ENCODE measurements around the gene ECT2L. TPM values are rescaled to one million over a fixed set of nuclear protein-coding genes. Genes with fewer than 3 reads are reported as not detected.

ECT2L gene
- polyA plus RNA-seq (2014; cell fraction: cytosol; rRNA removed) = 0.02 TPM in 1 of 2 replicates, not detected in the other
- not detected in 2 replicates for polyA plus RNA-seq (2014; cell fraction: nucleus; rRNA removed)

DNA sequence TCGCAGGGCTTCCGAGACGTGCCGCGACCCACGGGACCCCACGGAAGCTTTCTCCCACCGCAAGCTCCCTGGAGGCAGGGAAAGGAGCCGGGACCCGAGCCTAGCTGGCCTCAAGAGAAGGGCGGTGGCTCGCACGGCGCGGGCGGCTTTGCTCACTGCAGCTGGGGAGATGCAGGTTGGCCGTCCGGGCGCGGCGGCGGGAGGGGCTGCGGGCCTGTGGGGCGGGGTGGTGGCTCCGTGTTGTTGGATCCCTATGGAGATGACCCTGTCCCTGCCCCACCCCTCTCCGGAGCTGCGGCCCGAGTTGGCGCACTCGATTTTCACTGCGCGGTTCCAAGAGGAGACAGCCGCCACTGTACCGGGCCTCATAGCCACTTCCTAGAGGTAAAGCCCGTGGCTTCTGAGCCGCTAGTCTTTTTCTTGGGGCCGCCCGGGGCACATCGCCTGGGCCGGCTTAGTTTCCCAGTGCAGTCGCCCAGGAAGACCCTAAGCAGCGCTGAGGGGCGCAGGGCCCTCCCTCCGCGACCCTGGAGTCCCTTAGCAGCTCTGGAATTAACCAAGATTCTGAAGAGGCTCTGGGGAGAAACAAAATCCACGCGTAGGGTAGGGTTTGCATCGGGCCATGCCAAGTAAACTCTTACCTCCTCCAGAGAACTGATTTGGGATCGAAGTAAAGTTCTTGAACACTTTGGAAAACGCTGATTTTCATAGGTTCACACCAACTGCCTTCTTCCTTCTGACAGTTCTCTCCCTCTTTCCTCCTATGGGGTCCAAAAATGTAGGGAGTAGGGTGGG is at the start of gene ECT2L:
ECT2L (plus strand) TSS at position 279 of the 795 bp plus-strand sequence. CDS start 17,188 bp downstream, outside the sequence.
- DNase-seq (ENCODE audit: low spot score) = no peak

DNA sequence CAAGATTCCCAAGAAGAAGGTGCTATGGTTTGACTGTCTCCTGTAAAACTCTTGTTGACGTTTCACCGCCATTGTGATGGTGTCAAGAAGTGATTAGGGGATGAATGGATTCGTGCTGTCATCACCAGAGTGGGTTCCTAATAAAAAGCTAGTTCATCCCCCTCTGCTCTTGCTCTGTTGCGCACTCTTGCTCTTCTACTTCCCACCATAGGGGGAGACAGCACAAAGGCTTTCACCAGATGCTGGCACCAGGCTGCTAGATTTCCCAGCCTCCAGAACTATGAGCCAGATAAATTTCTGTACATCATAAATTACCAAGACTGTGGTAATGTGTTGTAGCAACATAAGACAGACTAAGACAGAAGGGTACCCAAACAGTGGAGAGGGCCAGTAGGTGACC is 43.9 kb upstream of the ECT2L start:
- DNase-seq (ENCODE audit: low spot score) = no peak

DNA sequence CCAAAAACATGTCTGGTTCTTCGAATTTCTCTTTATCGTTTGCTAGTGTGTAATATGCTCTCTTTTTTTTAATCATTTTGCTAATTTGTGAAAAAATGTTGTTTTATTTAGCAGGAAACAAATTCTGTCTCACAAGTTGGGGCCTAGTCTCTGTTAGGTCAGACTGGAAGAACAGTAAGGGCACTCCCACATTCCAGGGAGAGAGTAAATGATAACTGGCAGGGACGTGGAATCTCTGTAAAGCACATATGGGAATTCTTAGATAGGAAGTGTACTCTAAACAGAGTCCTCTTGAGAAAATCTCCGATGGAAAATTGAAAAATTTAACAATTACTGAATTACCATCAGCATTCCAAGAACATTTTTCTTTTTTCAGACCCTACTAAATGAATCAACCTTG is 38.8 kb upstream of the ECT2L start:
- DNase-seq (ENCODE audit: low spot score) = no peak

DNA sequence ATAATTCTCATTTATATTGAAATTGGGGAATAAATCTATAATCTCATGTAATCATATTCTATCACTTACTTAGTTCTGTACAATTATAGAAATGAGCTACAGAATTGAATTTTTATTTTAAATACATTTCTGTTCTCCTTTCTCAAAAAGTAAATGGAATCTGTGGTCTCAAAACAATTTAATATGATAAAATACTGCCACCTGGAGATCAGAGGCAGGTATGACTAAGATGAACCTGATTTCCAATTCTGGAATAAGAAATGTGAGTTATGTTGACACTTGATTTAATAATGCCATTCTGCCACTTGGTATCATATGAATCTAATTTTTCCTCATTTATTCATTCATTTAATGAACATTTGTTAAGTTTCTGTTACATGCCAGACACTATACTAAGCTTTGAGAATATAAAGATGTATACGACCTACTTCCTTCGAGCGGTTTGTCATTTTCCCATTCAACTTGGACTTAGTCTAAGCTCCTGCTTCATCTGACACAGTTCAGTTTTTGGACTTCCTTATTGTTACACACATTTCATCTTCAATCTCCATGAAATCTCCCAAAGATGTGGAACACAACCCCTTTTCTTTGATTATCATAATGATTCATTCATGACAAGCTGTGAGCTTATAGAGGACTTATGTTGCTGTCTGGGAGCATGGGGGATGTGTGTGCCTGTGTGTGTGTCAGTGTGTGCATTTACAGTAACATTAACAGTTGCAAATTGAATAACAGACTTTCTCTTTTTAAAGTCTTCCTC is 29.8 kb upstream of the ECT2L start:
- peak; percentile 25 for DNase-seq (ENCODE audit: low spot score)

DNA sequence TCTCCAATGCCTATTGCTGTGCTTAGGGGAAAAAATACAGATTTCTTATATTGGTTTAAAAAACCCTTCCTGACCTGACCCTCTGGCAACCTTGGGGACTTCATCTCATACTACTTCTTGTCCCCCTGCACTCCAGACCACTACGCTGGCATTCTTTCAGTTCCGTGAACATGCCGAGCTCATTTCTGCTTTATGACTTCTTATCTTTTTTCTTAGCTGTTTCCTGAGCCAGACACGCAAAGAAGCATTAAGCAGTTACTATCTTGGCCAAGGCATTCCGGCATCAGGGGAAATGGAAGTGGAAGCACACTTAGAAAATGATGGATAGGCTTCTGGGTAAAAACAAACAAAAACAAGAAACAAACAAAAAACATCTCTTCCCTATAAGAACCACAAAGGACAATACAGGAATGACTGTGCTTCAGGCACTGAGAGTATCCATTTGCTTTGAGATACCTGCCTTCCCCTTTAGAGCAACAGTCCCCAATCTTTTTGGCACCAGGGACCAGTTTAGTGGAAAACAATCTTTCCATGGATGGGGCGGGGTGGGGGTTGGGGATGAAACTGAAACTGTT is 26.7 kb upstream of the ECT2L start:
- no peak for DNase-seq (ENCODE audit: low spot score)

DNA sequence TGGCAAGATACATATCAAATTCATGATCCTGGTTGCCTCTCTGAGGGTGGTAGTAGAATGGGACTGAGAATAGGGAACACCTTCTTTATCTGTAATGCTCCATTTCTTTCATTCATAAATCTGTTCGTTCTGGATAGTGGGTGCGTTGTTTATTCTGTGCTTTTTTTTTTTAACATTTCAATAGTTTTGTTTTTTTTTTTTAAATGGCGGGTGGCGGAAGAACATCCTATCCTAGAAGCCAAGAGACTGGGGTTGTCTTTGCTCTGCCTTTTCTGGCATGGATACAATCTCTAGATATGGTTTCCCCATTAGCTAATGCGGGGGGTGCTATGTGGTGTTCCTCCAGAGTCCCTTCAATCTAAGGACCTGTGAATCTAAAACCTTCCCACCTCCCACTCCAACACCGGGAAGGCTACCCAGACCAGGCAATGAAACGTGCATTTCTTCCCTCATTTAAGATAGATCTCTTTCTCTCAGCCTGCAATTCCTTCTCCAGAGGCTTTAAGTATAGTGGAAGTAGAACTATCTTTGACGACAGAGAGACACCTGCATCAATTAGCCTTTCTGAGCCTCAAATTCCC is 23.2 kb upstream of the ECT2L start:
- no peak for DNase-seq (ENCODE audit: low spot score)

- peak; percentile 95 for DNase-seq (ENCODE audit: low spot score)
Observed at GRCh38 chr6:138773177-138774091, 22.5 kb upstream of the ECT2L start, which contains the start of gene CCDC28A. Gene CCDC28A (plus strand): TSS chr6:138773769. CDS start chr6:138776121, 2,352 bp downstream.

- DNase-seq (ENCODE audit: low spot score) = no peak
Observed at GRCh38 chr6:138774370-138774769, 21.5 kb upstream of the ECT2L start.

DNA sequence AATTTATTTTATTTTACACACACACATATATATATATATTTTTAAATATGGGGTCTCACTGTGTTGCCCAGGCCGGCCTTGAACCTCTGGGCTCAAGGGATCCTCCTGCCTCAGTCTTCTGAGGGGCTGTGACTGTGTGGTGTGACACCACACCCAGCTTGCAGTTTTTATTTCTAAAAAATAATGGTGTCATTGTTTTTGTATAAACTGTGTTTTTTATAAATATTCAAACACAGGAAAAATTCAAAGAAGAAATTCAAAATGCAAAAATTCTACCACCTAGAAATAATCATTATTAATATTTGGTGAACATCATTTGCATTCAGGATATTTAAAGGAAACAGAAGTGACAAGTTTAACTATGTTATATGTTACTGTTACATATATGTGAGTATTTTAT is 19.2 kb upstream of the ECT2L start:
- DNase-seq (ENCODE audit: low spot score) = no peak

- DNase-seq (ENCODE audit: low spot score) = no peak
Observed at GRCh38 chr6:138778331-138778730, 17.6 kb upstream of the ECT2L start.

- DNase-seq (ENCODE audit: low spot score) = no peak
Observed at GRCh38 chr6:138782243-138782642, 13.6 kb upstream of the ECT2L start.

DNA sequence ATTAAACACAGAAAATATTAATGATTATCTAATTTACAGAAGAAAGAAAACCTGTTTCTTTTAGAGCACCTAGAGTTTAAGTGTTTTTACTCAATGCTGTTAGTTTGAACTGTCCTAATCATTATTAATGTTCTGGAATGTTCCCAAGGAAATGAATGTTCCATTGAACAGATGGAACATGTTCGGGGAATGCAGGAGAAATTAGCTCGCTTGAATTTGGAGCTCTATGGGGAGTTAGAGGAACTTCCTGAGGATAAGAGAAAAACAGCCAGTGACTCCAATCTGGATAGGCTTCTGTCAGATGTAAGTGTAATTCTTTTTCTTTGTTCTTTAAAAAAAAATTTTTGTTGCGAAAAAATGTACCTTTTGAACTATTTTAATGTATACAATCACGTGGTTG is 10.8 kb upstream of the ECT2L start:
- DNase-seq (ENCODE audit: low spot score) = no peak

GRCh38 chr6:138785980-138786379 is 9.9 kb upstream of the ECT2L start:
- DNase-seq (ENCODE audit: low spot score) = no peak

- DNase-seq (ENCODE audit: low spot score) = no peak
Observed at GRCh38 chr6:138787138-138787537, 8.7 kb upstream of the ECT2L start.

- no peak for DNase-seq (ENCODE audit: low spot score)
Observed at GRCh38 chr6:138796771-138797170, 884 bp downstream of the ECT2L start.

- DNase-seq (ENCODE audit: low spot score) = no peak
Observed at GRCh38 chr6:138797806-138798446, 2.0 kb downstream of the ECT2L start.

GRCh38 chr6:138800377-138801150 is 4.7 kb downstream of the ECT2L start:
- peak; percentile 42 for DNase-seq (ENCODE audit: low spot score)

DNA sequence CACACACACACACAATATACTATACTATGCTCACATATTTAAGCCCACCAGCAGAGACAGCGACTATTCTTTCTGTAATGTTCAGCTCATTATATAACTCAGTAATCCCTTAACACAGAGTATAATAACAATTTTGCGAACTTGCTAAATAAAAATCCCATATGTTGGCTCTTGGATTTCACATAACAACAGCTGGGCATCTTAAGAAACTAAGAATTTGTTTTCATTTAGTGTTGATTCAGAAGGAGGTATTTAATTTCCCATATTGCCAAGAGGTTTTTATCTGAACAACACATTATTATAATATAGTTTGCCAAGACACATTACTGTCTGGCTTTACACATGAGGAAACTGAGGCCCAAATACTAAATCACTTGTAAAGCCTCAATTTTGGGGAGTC is 7.4 kb downstream of the ECT2L start:
- no peak for DNase-seq (ENCODE audit: low spot score)

DNA sequence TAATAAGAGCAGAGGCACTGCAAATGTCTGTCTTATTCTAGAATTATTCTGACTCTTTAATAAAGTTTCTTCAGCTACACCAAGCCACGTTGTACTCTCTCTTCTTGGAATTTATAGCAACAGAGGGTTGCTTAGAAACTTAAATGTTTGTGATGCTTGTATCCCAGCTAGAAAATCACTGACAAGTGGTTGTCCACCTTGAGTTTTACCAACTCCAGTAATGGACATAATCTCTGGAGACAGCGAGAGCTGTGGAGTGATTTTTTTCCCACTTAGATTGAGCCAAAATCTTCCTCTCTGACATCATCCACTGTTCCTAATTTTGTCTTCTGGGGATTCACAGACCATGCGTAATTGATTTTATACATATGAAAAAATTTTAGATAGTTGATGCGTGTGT is 8.0 kb downstream of the ECT2L start:
- no peak for DNase-seq (ENCODE audit: low spot score)

Measured in SK-N-DZ (cell line).